Lower leg skin (tissue), 3 donors: Measurements from ENCODE around the gene ASPG.

Experiments
- POLR2A ChIP-seq, 2 donors: fragments of 450-650 bp; IDR thresholded peaks; one replicate each; pipeline ENCODE4 v1.6.1; 2016 to 2017; ENCODE audit warnings: antibody characterized with exemption in 2 of 2, mild to moderate bottlenecking in 1 of 2, moderate library complexity in 1 of 2
- TF ChIP-seq, protein P1 (sequence below), 3 donors: fragments of 450-650 bp; IDR thresholded peaks; one replicate each; pipeline ENCODE4 v1.5.1; 2016; ENCODE audit warnings: antibody characterized with exemption in 3 of 3, mild to moderate bottlenecking in 3 of 3, moderate library complexity in 2 of 3

DNA sequence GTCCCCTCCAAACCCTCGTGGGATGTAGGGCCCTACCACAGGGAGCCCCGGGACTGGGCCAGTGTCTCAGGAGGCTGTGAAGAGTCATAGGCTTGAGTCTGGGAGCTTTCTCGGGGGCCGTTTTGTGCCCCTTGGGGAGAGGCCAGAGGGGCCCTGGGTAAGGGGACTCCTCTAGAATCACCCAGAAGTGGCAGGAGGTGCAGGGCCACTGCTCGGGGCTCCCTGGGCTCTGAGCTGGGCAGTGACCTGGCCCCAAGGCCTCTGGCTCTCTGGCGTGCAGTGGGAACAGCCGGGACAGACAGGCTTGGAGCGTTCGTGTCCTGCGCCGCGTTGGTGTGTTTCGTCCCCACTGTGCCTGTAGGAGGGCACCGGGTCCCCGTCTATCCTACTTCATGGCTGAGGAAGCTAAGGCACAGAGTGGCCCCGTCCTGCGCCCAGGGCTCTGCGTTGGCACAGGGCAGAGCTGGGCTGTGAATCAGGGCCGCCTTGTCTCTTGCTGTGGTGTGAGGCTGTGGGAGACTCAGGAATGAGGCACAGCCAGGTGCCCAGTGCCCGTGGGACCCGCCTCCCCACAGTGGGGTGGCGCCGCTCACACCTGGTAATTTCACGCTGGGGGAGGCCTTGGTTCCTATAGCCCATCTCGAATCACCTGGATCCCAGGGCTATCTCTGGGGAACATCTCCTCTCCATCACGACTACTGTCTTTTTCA, 29.1 kb downstream of the ASPG start:
- TF ChIP-seq, protein P1, sequence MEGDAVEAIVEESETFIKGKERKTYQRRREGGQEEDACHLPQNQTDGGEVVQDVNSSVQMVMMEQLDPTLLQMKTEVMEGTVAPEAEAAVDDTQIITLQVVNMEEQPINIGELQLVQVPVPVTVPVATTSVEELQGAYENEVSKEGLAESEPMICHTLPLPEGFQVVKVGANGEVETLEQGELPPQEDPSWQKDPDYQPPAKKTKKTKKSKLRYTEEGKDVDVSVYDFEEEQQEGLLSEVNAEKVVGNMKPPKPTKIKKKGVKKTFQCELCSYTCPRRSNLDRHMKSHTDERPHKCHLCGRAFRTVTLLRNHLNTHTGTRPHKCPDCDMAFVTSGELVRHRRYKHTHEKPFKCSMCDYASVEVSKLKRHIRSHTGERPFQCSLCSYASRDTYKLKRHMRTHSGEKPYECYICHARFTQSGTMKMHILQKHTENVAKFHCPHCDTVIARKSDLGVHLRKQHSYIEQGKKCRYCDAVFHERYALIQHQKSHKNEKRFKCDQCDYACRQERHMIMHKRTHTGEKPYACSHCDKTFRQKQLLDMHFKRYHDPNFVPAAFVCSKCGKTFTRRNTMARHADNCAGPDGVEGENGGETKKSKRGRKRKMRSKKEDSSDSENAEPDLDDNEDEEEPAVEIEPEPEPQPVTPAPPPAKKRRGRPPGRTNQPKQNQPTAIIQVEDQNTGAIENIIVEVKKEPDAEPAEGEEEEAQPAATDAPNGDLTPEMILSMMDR (IDR thresholded peaks at IDR 0.05), result no peak
- no peak for TF ChIP-seq POLR2A (IDR thresholded peaks at IDR 0.05)
